Activated effector memory CD4-positive, alpha-beta T cell treated with Interleukin-2 at 50 U/mL for 16 hours (primary cell): ENCODE measurements around the gene JADE2.
"Not testable (repeated sequence)": the region's sequence is repeated elsewhere in the genome, so short reads cannot be mapped to it uniquely, and the experiment has no call there.

Experiments used
- DNase-seq: peaks from one replicate; pipeline ENCODE4 v3.0.0-alpha.2; 2020

Gene JADE2

GRCh38 chr5:134524826-134525682, at the start of gene JADE2:
Gene JADE2, plus strand, starts transcription at chr5:134525670. Its CDS starts 10,188 bp downstream, at chr5:134535858.
- DNase-seq = peak; percentile 80

GRCh38 chr5:134477462-134478245, 47.8 kb upstream of the JADE2 start:
- DNase-seq = no peak

GRCh38 chr5:134479839-134480238, 45.6 kb upstream of the JADE2 start:
- DNase-seq = no peak

- DNase-seq = no peak
These were observed 36.1 kb upstream of the JADE2 start for GRCh38 chr5:134489227-134489944.

- DNase-seq = no peak
These were observed 35.1 kb upstream of the JADE2 start for GRCh38 chr5:134490255-134490924.

GRCh38 chr5:134490925-134491271, 34.6 kb upstream of the JADE2 start:
- DNase-seq = no peak

- no peak for DNase-seq
These were observed 33.5 kb upstream of the JADE2 start for GRCh38 chr5:134491841-134492442.

- no peak for DNase-seq
These were observed 32.9 kb upstream of the JADE2 start for GRCh38 chr5:134492568-134492967.

- DNase-seq = no peak
These were observed 31.9 kb upstream of the JADE2 start for GRCh38 chr5:134493461-134494055.

- no peak for DNase-seq
These were observed 30.7 kb upstream of the JADE2 start for GRCh38 chr5:134494780-134495179.

GRCh38 chr5:134499905-134500304, 25.6 kb upstream of the JADE2 start:
- not testable (repeated sequence) for DNase-seq

- no peak for DNase-seq
These were observed 24.6 kb upstream of the JADE2 start for GRCh38 chr5:134500699-134501430.

- no peak for DNase-seq
These were observed 23.2 kb upstream of the JADE2 start for GRCh38 chr5:134502259-134502658.

GRCh38 chr5:134503088-134503936, 22.2 kb upstream of the JADE2 start:
- DNase-seq = peak; percentile 63

- DNase-seq = no peak
These were observed 21.5 kb upstream of the JADE2 start for GRCh38 chr5:134503937-134504437.

- no peak for DNase-seq
These were observed 20.7 kb upstream of the JADE2 start for GRCh38 chr5:134504629-134505300.

GRCh38 chr5:134506054-134507039, 19.1 kb upstream of the JADE2 start:
- DNase-seq = no peak

- no peak for DNase-seq
These were observed 18.0 kb upstream of the JADE2 start for GRCh38 chr5:134507452-134507851.
